ENCODE data around the gene HCN2. TPM values are rescaled to one million over a fixed set of nuclear protein-coding genes. Genes with fewer than 3 reads are reported as not detected.

Gene HCN2
- total RNA-seq, 1 experiment from 2014 or later: 0.04 TPM

GRCh38 chr19:579111-579841 lies 10.4 kb upstream of the HCN2 start:
- H3K9ac ChIP-seq (ENCODE audit: low read length): no peak overlapping the region
- H3K4me3 ChIP-seq (ENCODE audit: low read length): no peak overlapping the region
- no peaks in the 10 kb centered on the region for H3K27me3 ChIP-seq (ENCODE audit: low read length)
- no peaks in the 10 kb centered on the region for H3K9me3 ChIP-seq (ENCODE audit: low read length)
- TF ChIP-seq EZH2phosphoT487 (IDR thresholded peaks at IDR 0.05; ENCODE audit: borderline replicate concordance, low read length): no peak
- TF ChIP-seq EZH2 (IDR thresholded peaks at IDR 0.05; ENCODE audit: low read length, unreplicated experiment): no peak
- TF ChIP-seq CTCF (conservative IDR thresholded peaks at IDR 0.05; ENCODE audit: low read depth, low read length): no peak
- POLR2A ChIA-PET (ENCODE audit: unreplicated experiment): no interaction called here
- peaks cover 46% of the 10 kb centered on the region for H4K20me1 ChIP-seq (ENCODE audit: low read length)
- CTCF ChIA-PET: no interaction called here
- H3K79me2 ChIP-seq (ENCODE audit: low read length): peaks cover 61% of the 10 kb centered on the region
- no peaks in the 10 kb centered on the region for H3F3A ChIP-seq (ENCODE audit: low read length, unreplicated experiment)
- no peak overlapping the region for H3K4me2 ChIP-seq (ENCODE audit: low read length)
- DNase-seq (no peak), ATAC-seq (no peak)
- no peaks in the 10 kb centered on the region; the same call in 1 of the 2 replicates for H3K36me3 ChIP-seq (ENCODE audit: low read depth, low read length)
- H3K27ac ChIP-seq (ENCODE audit: low read length): no peak overlapping the region
- no peaks in the 10 kb centered on the region for H3K9me2 ChIP-seq (replicated peaks; ENCODE audit: low read length)
- intact Hi-C loops (cut with micrococcal nuclease): loop anchor here (10.0 kb wide), 1 partner anchor 56 kb away; the partner anchor contains the start of genes FGF22 and POLRMT
- BruUV-seq (replicated peaks): no TSS peak
- H2AFZ ChIP-seq (ENCODE audit: low read length): no peak overlapping the region
- H3K4me1 ChIP-seq (ENCODE audit: insufficient read depth, low read length): peaks cover 20% of the 10 kb centered on the region

GRCh38 chr19:579842-580155 lies 9.9 kb upstream of the HCN2 start:
- no peak overlapping the region for H3K4me3 ChIP-seq (ENCODE audit: low read length)

More at GRCh38 chr19:579842-580155, 9.9 kb upstream of the HCN2 start:
- H3K4me2 ChIP-seq (ENCODE audit: low read length): no peak overlapping the region
- peaks cover 16% of the 10 kb centered on the region for H3K4me1 ChIP-seq (ENCODE audit: insufficient read depth, low read length)
- TF ChIP-seq EZH2 (IDR thresholded peaks at IDR 0.05; ENCODE audit: low read length, unreplicated experiment): no peak
- no peak for TF ChIP-seq CTCF (conservative IDR thresholded peaks at IDR 0.05; ENCODE audit: low read depth, low read length)
- no peak for TF ChIP-seq EZH2phosphoT487 (IDR thresholded peaks at IDR 0.05; ENCODE audit: borderline replicate concordance, low read length)
- no peaks in the 10 kb centered on the region for H3F3A ChIP-seq (ENCODE audit: low read length, unreplicated experiment)
- no peaks in the 10 kb centered on the region for H3K9me3 ChIP-seq (ENCODE audit: low read length)
- DNase-seq (no peak), ATAC-seq (no peak)
- no peaks in the 10 kb centered on the region; the same call in 1 of the 2 replicates for H3K36me3 ChIP-seq (ENCODE audit: low read depth, low read length)
- no TSS peak for BruUV-seq (replicated peaks)
- H4K20me1 ChIP-seq (ENCODE audit: low read length): peaks cover 41% of the 10 kb centered on the region
- H3K27ac ChIP-seq (ENCODE audit: low read length): no peak overlapping the region
- no peaks in the 10 kb centered on the region for H3K9me2 ChIP-seq (replicated peaks; ENCODE audit: low read length)
- ChIA-PET CTCF (no interaction called here), POLR2A (ENCODE audit: unreplicated experiment) (no interaction called here)
- H2AFZ ChIP-seq (ENCODE audit: low read length): no peak overlapping the region
- H3K27me3 ChIP-seq (ENCODE audit: low read length): no peaks in the 10 kb centered on the region
- no peak overlapping the region for H3K9ac ChIP-seq (ENCODE audit: low read length)
- intact Hi-C loops (cut with micrococcal nuclease): loop anchor here (10.0 kb wide), 1 partner anchor 55 kb away; the partner anchor contains the start of genes FGF22 and POLRMT
- H3K79me2 ChIP-seq (ENCODE audit: low read length): peaks cover 56% of the 10 kb centered on the region
